Mesenchymal stem cell (in vitro differentiated cells and primary cell): Measurements from ENCODE around the gene LRRC8B.

ENCODE experiments used
- DNase-seq: peaks from one replicate; pipeline ENCODE4 v3.0.0-alpha.2; 2013
- H2AFZ ChIP-seq: one replicate; pipeline ENCODE4 v1.6.1; 2013; ENCODE audit warnings: low read depth, mild to moderate bottlenecking, control low read depth, inconsistent platforms, low read length, moderate library complexity
- H2AK5ac ChIP-seq: 2 replicates; pipeline ENCODE4 v1.6.1; 2013; ENCODE audit warnings: low read length, moderate library complexity, mild to moderate bottlenecking, inconsistent platforms; ENCODE audit not compliant: severe bottlenecking
- H2BK120ac ChIP-seq: one replicate; pipeline ENCODE4 v1.6.1; 2013; ENCODE audit warnings: low read depth, mild to moderate bottlenecking, inconsistent platforms, low read length, moderate library complexity
- H2BK12ac ChIP-seq, 2 experiments: one replicate each; pipeline ENCODE4 v1.6.1; 2013; ENCODE audit warnings: inconsistent platforms in 2 of 2, low read length in 2 of 2, mild to moderate bottlenecking in 2 of 2, moderate library complexity in 2 of 2, control low read depth in 1 of 2
- H2BK15ac ChIP-seq: one replicate; pipeline ENCODE4 v1.6.1; 2013; ENCODE audit warnings: mild to moderate bottlenecking, low read depth, inconsistent platforms; ENCODE audit not compliant: poor library complexity, severe bottlenecking
- H2BK5ac ChIP-seq: 2 replicates; pipeline ENCODE4 v1.6.1; 2013; ENCODE audit warnings: low read depth, mild to moderate bottlenecking, low read length, control low read depth, inconsistent platforms; ENCODE audit not compliant: poor library complexity, severe bottlenecking
- H3K14ac ChIP-seq, 2 experiments: one replicate each; pipeline ENCODE4 v1.6.1; 2013; ENCODE audit warnings: inconsistent platforms in 2 of 2, low read length in 2 of 2, control low read depth in 1 of 2, mild to moderate bottlenecking in 1 of 2, moderate library complexity in 1 of 2
- H3K18ac ChIP-seq, 2 experiments: one replicate each; pipeline ENCODE4 v1.6.1; 2013; ENCODE audit warnings: inconsistent platforms in 2 of 2, low read length in 2 of 2, control low read depth in 1 of 2, low read depth in 1 of 2, mild to moderate bottlenecking in 1 of 2
- H3K23ac ChIP-seq, 2 experiments: one replicate each; pipeline ENCODE4 v1.6.1; 2013; ENCODE audit warnings: inconsistent platforms in 2 of 2, low read length in 2 of 2, mild to moderate bottlenecking in 2 of 2, moderate library complexity in 2 of 2, control low read depth in 1 of 2
- H3K27ac ChIP-seq: 2 replicates; pipeline ENCODE4 v1.5.1; 2013; ENCODE audit warnings: mild to moderate bottlenecking, moderate library complexity, low read length, control low read depth, inconsistent platforms; ENCODE audit not compliant: poor library complexity, severe bottlenecking
- H3K27me3 ChIP-seq, 2 experiments: 2 replicates each; pipeline versions ENCODE4 v1.6.1 to v1.7.0; 2013; ENCODE audit warnings: low read length in 2 of 2, mild to moderate bottlenecking in 2 of 2, moderate library complexity in 2 of 2, control low read depth in 1 of 2, inconsistent platforms in 1 of 2; ENCODE audit not compliant: control insufficient read depth in 1 of 2, insufficient read depth in 1 of 2
- H3K36me3 ChIP-seq, 2 experiments: 2 replicates each; pipeline versions ENCODE4 v1.6.1 to v1.7.0; 2013; ENCODE audit warnings: low read length in 2 of 2, control low read depth in 1 of 2, inconsistent platforms in 1 of 2, low read depth in 1 of 2, mild to moderate bottlenecking in 1 of 2; ENCODE audit not compliant: insufficient read depth in 2 of 2, control insufficient read depth in 1 of 2
- H3K4ac ChIP-seq, 2 experiments: one replicate each; pipeline ENCODE4 v1.6.1; 2013; ENCODE audit warnings: inconsistent platforms in 2 of 2, low read length in 2 of 2, mild to moderate bottlenecking in 2 of 2, moderate library complexity in 2 of 2, control low read depth in 1 of 2, low read depth in 1 of 2
- H3K4me1 ChIP-seq: 2 replicates; pipeline ENCODE4 v1.6.1; 2013; ENCODE audit warnings: low read depth, low read length, control low read depth; ENCODE audit not compliant: control insufficient read depth, insufficient read depth
- H3K4me2 ChIP-seq: 2 replicates; pipeline ENCODE4 v1.6.1; 2013; ENCODE audit warnings: low read length, mild to moderate bottlenecking, inconsistent platforms; ENCODE audit not compliant: poor library complexity, severe bottlenecking
- H3K4me3 ChIP-seq, 2 experiments: 2 replicates each; pipeline versions ENCODE4 v1.5.1 to v1.7.0; 2013; ENCODE audit warnings: low read length in 2 of 2, mild to moderate bottlenecking in 2 of 2, control low read depth in 1 of 2, low read depth in 1 of 2; ENCODE audit not compliant: insufficient read depth in 1 of 2
- H3K79me1 ChIP-seq: replicated peaks from 2 replicates; pipeline ENCODE4 v1.6.1; 2013; ENCODE audit warnings: mild to moderate bottlenecking, control low read depth, low read length, inconsistent platforms; ENCODE audit not compliant: poor library complexity, severe bottlenecking
- H3K9ac ChIP-seq: 2 replicates; pipeline ENCODE4 v1.7.0; 2013; ENCODE audit warnings: mild to moderate bottlenecking, low read length, moderate library complexity
- H3K9me3 ChIP-seq: 2 replicates; pipeline ENCODE4 v1.7.0; 2013; ENCODE audit warnings: mild to moderate bottlenecking, low read length; ENCODE audit not compliant: control insufficient read depth
- H4K8ac ChIP-seq: one replicate; pipeline ENCODE4 v1.6.1; 2013; ENCODE audit warnings: inconsistent platforms, mild to moderate bottlenecking, low read length, moderate library complexity
- H4K91ac ChIP-seq: one replicate; pipeline ENCODE4 v1.6.1; 2013; ENCODE audit warnings: mild to moderate bottlenecking, low read length, inconsistent platforms
- WGBS: methylation state at CpG from one replicate; pipeline ENCODE4 v1.1.7; 2013; ENCODE audit warnings: mixed read lengths; 5-methylcytosine and 5-hydroxymethylcytosine counted together

The LRRC8B gene

GRCh38 chr1:89608319-89608983 is 83.8 kb downstream of the LRRC8B start:
- Histone ChIP-seq H3K23ac (no peak overlapping the region), H4K91ac (no peak overlapping the region), H2BK12ac (peak overlapping the region in 1 of 2 experiments; percentile 14), H3K79me1 (no peaks in the 10 kb centered on the region), H2BK120ac (no peak overlapping the region), H3K4ac (no peak overlapping the region), H3K9ac (peak overlapping the region; percentile 64), H2BK5ac (no peak overlapping the region), H3K18ac (peak overlapping the region; percentile 41 to 77), H3K4me2 (no peak overlapping the region), H2AFZ (no peak overlapping the region), H3K4me1 (peaks cover 6% of the 10 kb centered on the region), H4K8ac (peak overlapping the region; percentile 71), H3K27ac (no peak overlapping the region), H3K4me3 (no peak overlapping the region), H3K36me3 (peaks cover 0 to 6% of the 10 kb centered on the region in 2 experiments), H2AK5ac (no peak overlapping the region), H3K27me3 (no peaks in the 10 kb centered on the region), H3K9me3 (no peaks in the 10 kb centered on the region), H2BK15ac (peak overlapping the region; percentile 40), H3K14ac (no peak overlapping the region)
- peak; percentile 44 for DNase-seq
- 65% methylated on average over 8 of the region's 9 CpGs for WGBS

GRCh38 chr1:89608984-89609725 is 84.5 kb downstream of the LRRC8B start:
- no peaks in the 10 kb centered on the region for H3K79me1 ChIP-seq
- no peak overlapping the region for H3K23ac ChIP-seq
- H3K4ac ChIP-seq = peak overlapping the region in 1 of 2 experiments; percentile 67
- peak overlapping the region in 1 of 2 experiments; percentile 76 for H3K14ac ChIP-seq
- H3K9me3 ChIP-seq = no peaks in the 10 kb centered on the region
- peaks cover 0 to 6% of the 10 kb centered on the region in 2 experiments for H3K36me3 ChIP-seq
- no peak overlapping the region for H2BK120ac ChIP-seq
- no peak overlapping the region for H2BK5ac ChIP-seq
- no peak overlapping the region for H2AFZ ChIP-seq
- WGBS = 98% methylated on average over 20 of the region's 20 CpGs
- peak overlapping the region; percentile 30 for H4K91ac ChIP-seq
- H4K8ac ChIP-seq = no peak overlapping the region
- H3K4me1 ChIP-seq = peaks cover 4% of the 10 kb centered on the region
- H3K27ac ChIP-seq = no peak overlapping the region
- H3K18ac ChIP-seq = peak overlapping the region; percentile 45 to 79
- DNase-seq = no peak
- H2BK12ac ChIP-seq = peak overlapping the region; percentile 5 to 74
- peak overlapping the region; percentile 64 for H3K9ac ChIP-seq
- no peak overlapping the region for H3K4me3 ChIP-seq
- no peaks in the 10 kb centered on the region for H3K27me3 ChIP-seq
- no peak overlapping the region for H3K4me2 ChIP-seq
- H2AK5ac ChIP-seq = no peak overlapping the region
- H2BK15ac ChIP-seq = peak overlapping the region; percentile 19

- no peak overlapping the region for H2BK120ac ChIP-seq
- peak overlapping the region; percentile 5 to 8 for H2BK12ac ChIP-seq
- no peak for DNase-seq
- no peak overlapping the region for H2BK15ac ChIP-seq
- no peaks in the 10 kb centered on the region for H3K27me3 ChIP-seq
- no peak overlapping the region for H3K27ac ChIP-seq
- no peak overlapping the region for H2BK5ac ChIP-seq
- no peak overlapping the region for H4K8ac ChIP-seq
- no peak overlapping the region for H3K4me3 ChIP-seq
- H3K9ac ChIP-seq = no peak overlapping the region
- peak overlapping the region; percentile 54 for H4K91ac ChIP-seq
- no peak overlapping the region for H3K4me2 ChIP-seq
- H3K36me3 ChIP-seq = peaks cover 0 to 6% of the 10 kb centered on the region in 2 experiments
- H3K79me1 ChIP-seq = no peaks in the 10 kb centered on the region
- H2AK5ac ChIP-seq = no peak overlapping the region
- H2AFZ ChIP-seq = no peak overlapping the region
- H3K14ac ChIP-seq = peak overlapping the region in 1 of 2 experiments; percentile 35
- 95% methylated on average over 14 of the region's 14 CpGs for WGBS
- H3K23ac ChIP-seq = no peak overlapping the region
- peak overlapping the region in 1 of 2 experiments; percentile 59 for H3K4ac ChIP-seq
- no peak overlapping the region for H3K18ac ChIP-seq
- no peaks in the 10 kb centered on the region for H3K9me3 ChIP-seq
- peaks cover 4% of the 10 kb centered on the region for H3K4me1 ChIP-seq
These were observed 85.3 kb downstream of the LRRC8B start for GRCh38 chr1:89609781-89610456.
